ENCODE measurements around the gene PKNOX1.
"Not testable (repeated sequence)": the region's sequence is repeated elsewhere in the genome, so short reads cannot be mapped to it uniquely, and the experiment has no call there.

PKNOX1 gene

GRCh38 chr21:42988236-42988965, 14.0 kb downstream of the PKNOX1 start:
- DNase-seq: no peak

GRCh38 chr21:42989370-42989769, 15.0 kb downstream of the PKNOX1 start:
- DNase-seq: not testable (repeated sequence)

- DNase-seq: no peak
These were observed 15.7 kb downstream of the PKNOX1 start for GRCh38 chr21:42989816-42990650.

GRCh38 chr21:42991992-42992740, 17.8 kb downstream of the PKNOX1 start:
- no peak for DNase-seq

- no peak for DNase-seq
These were observed 18.8 kb downstream of the PKNOX1 start for GRCh38 chr21:42993051-42993712.

- DNase-seq: no peak
These were observed 22.7 kb downstream of the PKNOX1 start for GRCh38 chr21:42997053-42997452.

GRCh38 chr21:42997983-42998382, 23.6 kb downstream of the PKNOX1 start:
- DNase-seq: not testable (repeated sequence)

GRCh38 chr21:42999152-42999551, 24.8 kb downstream of the PKNOX1 start:
- DNase-seq: not testable (repeated sequence)

- not testable (repeated sequence) for DNase-seq
These were observed 25.7 kb downstream of the PKNOX1 start for GRCh38 chr21:43000041-43000440.

- no peak for DNase-seq
These were observed 27.0 kb downstream of the PKNOX1 start for GRCh38 chr21:43001316-43001715.

GRCh38 chr21:43004926-43005325, 30.6 kb downstream of the PKNOX1 start:
- DNase-seq: no peak

GRCh38 chr21:43005635-43006034, 31.3 kb downstream of the PKNOX1 start:
- no peak for DNase-seq

- not testable (repeated sequence) for DNase-seq
These were observed 31.9 kb downstream of the PKNOX1 start for GRCh38 chr21:43006051-43006873.

- no peak for DNase-seq
These were observed 32.5 kb downstream of the PKNOX1 start for GRCh38 chr21:43006874-43007208.

- DNase-seq: no peak
These were observed 38.2 kb downstream of the PKNOX1 start for GRCh38 chr21:43012596-43012995.

- DNase-seq: no peak
These were observed 41.7 kb downstream of the PKNOX1 start for GRCh38 chr21:43015906-43016540.

GRCh38 chr21:43016728-43017127, 42.4 kb downstream of the PKNOX1 start:
- DNase-seq: no peak

- no peak for DNase-seq
These were observed 44.2 kb downstream of the PKNOX1 start for GRCh38 chr21:43018519-43018918.

- no peak for DNase-seq
These were observed 45.8 kb downstream of the PKNOX1 start for GRCh38 chr21:43020177-43020576.

GRCh38 chr21:43020771-43021170, 46.4 kb downstream of the PKNOX1 start:
- no peak for DNase-seq

GRCh38 chr21:43021191-43021590, 46.8 kb downstream of the PKNOX1 start:
- DNase-seq: no peak
